ENCODE results near the gene IFFO2. TPM values are rescaled to one million over a fixed set of nuclear protein-coding genes. Genes with fewer than 3 reads are reported as not detected.
A peak's percentile ranks its signal among the peaks of the same experiment; 100 is the strongest.

The IFFO2 gene
- total and polyA plus RNA-seq, 10 of the 15 experiments (the other 5 are each of a cell fraction or from before 2014, with no cell fraction given): 1.2 to 18.4 (median 6.7) TPM

DNA sequence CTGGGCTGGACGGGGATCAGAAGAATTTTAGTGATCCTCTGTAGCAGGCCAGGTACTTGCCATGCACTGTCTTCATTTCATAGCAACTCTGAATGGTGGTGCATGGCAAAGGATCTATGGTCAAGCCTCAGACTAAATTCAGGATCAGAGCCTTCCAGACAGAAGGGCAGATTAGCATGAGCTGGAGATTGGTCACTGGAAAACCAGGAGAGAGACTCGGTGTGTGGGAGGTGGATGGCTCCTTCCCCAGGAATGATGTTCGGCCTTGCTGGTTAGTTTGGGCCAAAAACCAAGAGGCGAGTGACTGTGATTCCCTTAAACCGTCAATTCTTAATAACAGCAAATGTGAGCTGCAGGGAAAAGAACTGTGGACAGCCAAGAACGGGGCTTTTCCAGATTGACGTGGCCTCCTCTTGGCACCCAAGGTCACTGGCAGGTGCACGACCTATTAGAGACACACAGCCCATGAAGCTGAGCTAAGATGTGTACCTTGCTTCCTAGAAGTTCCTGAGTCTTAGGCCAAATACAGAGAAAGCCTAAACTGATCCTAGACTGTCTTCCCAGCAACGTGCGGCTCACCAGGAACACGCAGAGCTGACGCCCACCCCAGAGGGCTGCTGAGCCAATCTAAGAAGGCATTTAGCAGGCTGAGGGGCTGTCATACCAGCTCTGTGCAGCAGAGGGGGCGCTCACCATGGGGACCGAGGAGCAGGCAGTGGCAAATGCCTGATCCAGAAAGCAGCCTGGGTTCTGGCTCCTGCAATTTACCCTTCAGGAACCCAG is 72.6 kb downstream of the IFFO2 start:
- H3K9ac ChIP-seq (ENCODE audit: control insufficient read depth, insufficient read depth, low read length): no peak overlapping the region
- TF ChIP-seq KLF5 (IDR thresholded peaks at IDR 0.05; ENCODE audit: partially characterized antibody) (no peak), SMC3 (IDR thresholded peaks at IDR 0.05; ENCODE audit: borderline replicate concordance, low read length) (peak; percentile 74), YY1 (IDR thresholded peaks at IDR 0.05; ENCODE audit: low read depth, low read length) (0 out of 2 replicates have a peak, but pooled peaks have one; percentile 37), HCFC1 (IDR thresholded peaks at IDR 0.05; ENCODE audit: low read length) (no peak), LARP7 (IDR thresholded peaks at IDR 0.05) (0 out of 2 replicates have a peak, but pooled peaks have one; percentile 17), RAD21 (IDR thresholded peaks at IDR 0.05; ENCODE audit: insufficient read depth, low read depth, low read length) (peak; percentile 82)
- TF ChIP-seq, protein P1, sequence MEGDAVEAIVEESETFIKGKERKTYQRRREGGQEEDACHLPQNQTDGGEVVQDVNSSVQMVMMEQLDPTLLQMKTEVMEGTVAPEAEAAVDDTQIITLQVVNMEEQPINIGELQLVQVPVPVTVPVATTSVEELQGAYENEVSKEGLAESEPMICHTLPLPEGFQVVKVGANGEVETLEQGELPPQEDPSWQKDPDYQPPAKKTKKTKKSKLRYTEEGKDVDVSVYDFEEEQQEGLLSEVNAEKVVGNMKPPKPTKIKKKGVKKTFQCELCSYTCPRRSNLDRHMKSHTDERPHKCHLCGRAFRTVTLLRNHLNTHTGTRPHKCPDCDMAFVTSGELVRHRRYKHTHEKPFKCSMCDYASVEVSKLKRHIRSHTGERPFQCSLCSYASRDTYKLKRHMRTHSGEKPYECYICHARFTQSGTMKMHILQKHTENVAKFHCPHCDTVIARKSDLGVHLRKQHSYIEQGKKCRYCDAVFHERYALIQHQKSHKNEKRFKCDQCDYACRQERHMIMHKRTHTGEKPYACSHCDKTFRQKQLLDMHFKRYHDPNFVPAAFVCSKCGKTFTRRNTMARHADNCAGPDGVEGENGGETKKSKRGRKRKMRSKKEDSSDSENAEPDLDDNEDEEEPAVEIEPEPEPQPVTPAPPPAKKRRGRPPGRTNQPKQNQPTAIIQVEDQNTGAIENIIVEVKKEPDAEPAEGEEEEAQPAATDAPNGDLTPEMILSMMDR (IDR thresholded peaks at IDR 0.05 in 2 of 3, conservative IDR thresholded peaks at IDR 0.05 in 1 of 3; ENCODE audit: control insufficient read depth in 2 of 3, extremely low read depth in 1 of 3, insufficient read depth in 1 of 3, low read depth in 3 of 3, low read length in 3 of 3): peak; percentile 84 to 94 (median 94)
- TF ChIP-seq, protein P2, sequence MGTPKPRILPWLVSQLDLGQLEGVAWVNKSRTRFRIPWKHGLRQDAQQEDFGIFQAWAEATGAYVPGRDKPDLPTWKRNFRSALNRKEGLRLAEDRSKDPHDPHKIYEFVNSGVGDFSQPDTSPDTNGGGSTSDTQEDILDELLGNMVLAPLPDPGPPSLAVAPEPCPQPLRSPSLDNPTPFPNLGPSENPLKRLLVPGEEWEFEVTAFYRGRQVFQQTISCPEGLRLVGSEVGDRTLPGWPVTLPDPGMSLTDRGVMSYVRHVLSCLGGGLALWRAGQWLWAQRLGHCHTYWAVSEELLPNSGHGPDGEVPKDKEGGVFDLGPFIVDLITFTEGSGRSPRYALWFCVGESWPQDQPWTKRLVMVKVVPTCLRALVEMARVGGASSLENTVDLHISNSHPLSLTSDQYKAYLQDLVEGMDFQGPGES (IDR thresholded peaks at IDR 0.05): no peak
- no TSS peak for BruUV-seq (replicated peaks)
- ChIA-PET SMC1A (ENCODE audit: uncharacterized antibody, unreplicated experiment) (interaction anchor here (0.6 to 1.4 kb wide), 9 partner anchors 16 to 244 kb away, joined by 3 to 7 read pairs (median 4); no protein-coding TSS in a partner anchor), RAD21 (ENCODE audit: unreplicated experiment) (interaction anchor here (0.8 to 1.6 kb wide), 9 partner anchors 19 to 230 kb away, joined by 3 to 9 read pairs (median 5); partner anchors contain the start of gene ALDH4A1), POLR2A (no interaction called here), CTCF (interaction anchor here (0.6 to 3.4 kb wide), 37 partner anchors 8 to 767 kb away, joined by 3 to 23 read pairs (median 4); partner anchors contain the start of gene ALDH4A1)
- no peak overlapping the region for H2AFZ ChIP-seq (ENCODE audit: control insufficient read depth, low read depth, low read length)
- WGBS (ENCODE audit: insufficient coverage, insufficient replicate concordance, low lambda C conversion rate, missing lambda C conversion rate): 40% methylated on average over 14 of the region's 14 CpGs
- H3K4me2 ChIP-seq (ENCODE audit: control insufficient read depth, insufficient read depth): no peak overlapping the region
- H3K27me3 ChIP-seq (replicated peaks in 1 of 2; ENCODE audit: control insufficient read depth in 2 of 2, insufficient read depth in 2 of 2, low read length in 1 of 2): no peaks in the 10 kb centered on the region
- no peaks in the 10 kb centered on the region for H4K20me1 ChIP-seq (ENCODE audit: control insufficient read depth, insufficient read depth)
- in situ Hi-C loops (cut with MboI): no loop called here
- no peaks in the 10 kb centered on the region for H3K4me1 ChIP-seq (ENCODE audit: control insufficient read depth, insufficient read depth, low read length)
- H3K36me3 ChIP-seq (ENCODE audit: control insufficient read depth in 2 of 2, insufficient read depth in 2 of 2, low read length in 1 of 2): peaks cover 0 to 2% of the 10 kb centered on the region in 2 experiments; a peak in 2 of 4 replicates
- H3K27ac ChIP-seq (ENCODE audit: control insufficient read depth, insufficient read depth): no peak overlapping the region
- no peaks in the 10 kb centered on the region for H3K9me3 ChIP-seq (replicated peaks; ENCODE audit: control insufficient read depth, insufficient read depth, low read length)
- H3K4me3 ChIP-seq: no peak overlapping the region
- FAIRE-seq (peak; percentile 84), DNase-seq (ENCODE audit: low read depth, low spot score) (no peak), ATAC-seq (peak; percentile 96)
- H3K79me2 ChIP-seq (ENCODE audit: control insufficient read depth, insufficient read depth, low read length): no peaks in the 10 kb centered on the region
- intact Hi-C loops (cut with micrococcal nuclease; ENCODE audit: unreplicated experiment): loop anchor here (2.0 kb wide), 1 partner anchor 357 kb away; no protein-coding TSS in a partner anchor

Measured in GM12878 (cell line).